SK-N-SH treated with all-trans-retinoic acid at 6 μM for 48 hours (cell line): ENCODE data around the gene BRF1.

Experiments
- ATAC-seq: fragments of 200-7000 bp; cut with Tn5 transposase; 3 replicates; pipeline ENCODE4 v1.9.1; 2020; ENCODE audit warnings: mild to moderate bottlenecking, moderate library complexity
- ARNTL ChIP-seq: fragments of 450-650 bp; formaldehyde crosslinking; IDR thresholded peaks from 2 replicates; pipeline ENCODE4 v1.5.0; 2020; ENCODE audit warnings: low read depth, mild to moderate bottlenecking, moderate library complexity, borderline replicate concordance
- BACH2 ChIP-seq: fragments of 250-450 bp; sonication (Bioruptor Pico); IDR thresholded peaks from 2 replicates; pipeline ENCODE4 v1.9.0; 2021; ENCODE audit warnings: mild to moderate bottlenecking, borderline replicate concordance
- ESRRG ChIP-seq: fragments of 250-450 bp; sonication (Bioruptor Pico); IDR thresholded peaks from 2 replicates; pipeline ENCODE4 v1.6.1; 2021; ENCODE audit warnings: mild to moderate bottlenecking
- GLIS3 ChIP-seq: fragments of 250-450 bp; sonication (Bioruptor Pico); IDR thresholded peaks from 2 replicates; pipeline ENCODE4 v1.5.0; 2020; ENCODE audit warnings: mild to moderate bottlenecking, moderate library complexity
- ISL1 ChIP-seq: fragments of 250-450 bp; sonication (Bioruptor Pico); IDR thresholded peaks from 2 replicates; pipeline ENCODE4 v2.1.2; 2022; ENCODE audit warnings: mild to moderate bottlenecking, moderate library complexity
- OSR1 ChIP-seq: fragments of 250-450 bp; sonication (Bioruptor Pico); IDR thresholded peaks from 2 replicates; pipeline ENCODE4 v1.8.0; 2022; ENCODE audit warnings: moderate library complexity, mild to moderate bottlenecking, inconsistent platforms
- PPARA ChIP-seq: fragments of 250-450 bp; sonication (Bioruptor Pico); IDR thresholded peaks from 2 replicates; pipeline ENCODE4 v1.5.0; 2020; ENCODE audit warnings: mild to moderate bottlenecking, borderline replicate concordance
- RARB ChIP-seq: fragments of 250-450 bp; sonication (Bioruptor Pico); IDR thresholded peaks from 2 replicates; pipeline ENCODE4 v1.8.0; 2021; ENCODE audit warnings: mild to moderate bottlenecking, moderate library complexity
- SNAI2 ChIP-seq: fragments of 250-450 bp; sonication (Bioruptor Pico); IDR thresholded peaks from 2 replicates; pipeline ENCODE4 v1.5.0; 2020; ENCODE audit warnings: mild to moderate bottlenecking, moderate library complexity
- TCF4 ChIP-seq: fragments of 250-450 bp; sonication (Bioruptor Pico); IDR thresholded peaks from 2 replicates; pipeline ENCODE4 v1.8.0; 2021; ENCODE audit warnings: mild to moderate bottlenecking, moderate library complexity, borderline replicate concordance
- TOX ChIP-seq: fragments of 250-450 bp; sonication (Bioruptor Pico); IDR thresholded peaks from 2 replicates; pipeline ENCODE4 v1.8.0; 2021; ENCODE audit warnings: mild to moderate bottlenecking, moderate library complexity, borderline replicate concordance
- ZFP3 ChIP-seq: fragments of 250-450 bp; sonication (Bioruptor Pico); IDR thresholded peaks from 2 replicates; pipeline ENCODE4 v1.5.0; 2020; ENCODE audit warnings: mild to moderate bottlenecking, moderate library complexity
- ZFP30 ChIP-seq: fragments of 450-650 bp; formaldehyde crosslinking; IDR thresholded peaks from 2 replicates; pipeline ENCODE4 v1.5.0; 2022; ENCODE audit warnings: mild to moderate bottlenecking, moderate library complexity
- ZNF565 ChIP-seq: fragments of 450-650 bp; formaldehyde crosslinking; conservative IDR thresholded peaks from 2 replicates; pipeline ENCODE4 v1.5.0; 2020; ENCODE audit warnings: low read depth, mild to moderate bottlenecking, moderate library complexity
- ZNF70 ChIP-seq: fragments of 450-650 bp; formaldehyde crosslinking; IDR thresholded peaks from 2 replicates; pipeline ENCODE4 v1.5.0; 2020; ENCODE audit warnings: mild to moderate bottlenecking, moderate library complexity
- ZNF8 ChIP-seq: fragments of 450-650 bp; formaldehyde crosslinking; IDR thresholded peaks from 2 replicates; pipeline ENCODE4 v1.5.0; 2020; ENCODE audit warnings: mild to moderate bottlenecking, moderate library complexity
- TF ChIP-seq, protein P1 (sequence below): fragments of 250-450 bp; sonication (Bioruptor Pico); IDR thresholded peaks from 2 replicates; pipeline ENCODE4 v1.5.0; 2020; ENCODE audit warnings: mild to moderate bottlenecking, moderate library complexity
- TF ChIP-seq, protein P2 (sequence below): fragments of 250-450 bp; sonication (Bioruptor Pico); IDR thresholded peaks from 2 replicates; pipeline ENCODE4 v1.8.0; 2021; ENCODE audit warnings: low read depth, mild to moderate bottlenecking, moderate library complexity, borderline replicate concordance
- TF ChIP-seq, protein P3 (sequence below): fragments of 250-450 bp; sonication (Bioruptor Pico); IDR thresholded peaks from 2 replicates; pipeline ENCODE4 v1.5.1; 2021; ENCODE audit warnings: mild to moderate bottlenecking, moderate library complexity
- TF ChIP-seq, protein P4 (sequence below): fragments of 250-450 bp; sonication (Bioruptor Pico); IDR thresholded peaks from 2 replicates; pipeline ENCODE4 v1.5.1; 2020; ENCODE audit warnings: low read depth, mild to moderate bottlenecking, moderate library complexity

BRF1 gene

DNA sequence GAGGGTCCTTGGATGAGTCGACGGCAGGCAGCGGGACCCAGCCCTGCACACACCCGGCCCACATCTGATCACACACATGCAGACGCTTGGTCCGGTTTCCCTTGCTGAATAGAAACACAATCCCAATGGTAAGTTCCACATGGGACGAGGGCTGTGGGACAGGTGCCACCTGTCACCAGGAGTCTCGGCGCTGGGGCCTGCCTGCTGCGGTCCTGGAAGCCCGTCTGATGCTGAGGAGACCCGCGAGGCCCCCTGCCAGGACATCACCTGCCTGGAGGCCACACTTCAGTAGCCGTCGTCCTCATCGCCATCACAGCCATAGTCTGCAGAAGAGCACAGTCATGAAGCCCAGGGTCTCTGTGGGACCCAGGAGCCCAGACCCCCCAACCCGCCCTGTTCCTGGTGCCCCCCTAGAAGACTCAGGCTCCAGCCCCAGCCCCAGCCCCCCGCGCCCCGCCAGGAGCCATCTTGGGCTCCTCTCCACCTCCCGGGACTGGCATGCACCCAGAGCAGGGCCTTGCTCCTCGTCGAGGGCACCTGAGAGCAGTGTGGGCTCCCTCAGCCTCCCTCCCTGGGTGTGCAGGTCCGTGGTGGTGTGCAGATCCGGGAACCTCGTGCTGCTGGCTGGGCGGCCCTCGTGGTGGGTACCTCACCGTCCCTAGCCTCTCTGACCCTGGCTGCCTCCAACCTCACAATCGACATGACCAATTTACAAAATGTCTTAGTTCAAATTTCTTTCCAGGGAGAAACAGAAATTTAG, 90.4 kb downstream of the BRF1 start:
- TF ChIP-seq OSR1 (CRISPR knock-in tag) (no peak), RARB (CRISPR knock-in tag) (no peak), BACH2 (no peak), ESRRG (CRISPR knock-in tag) (no peak), GLIS3 (CRISPR knock-in tag) (no peak), ARNTL (CRISPR knock-in tag) (no peak), TCF4 (no peak)
- TF ChIP-seq, protein P1, sequence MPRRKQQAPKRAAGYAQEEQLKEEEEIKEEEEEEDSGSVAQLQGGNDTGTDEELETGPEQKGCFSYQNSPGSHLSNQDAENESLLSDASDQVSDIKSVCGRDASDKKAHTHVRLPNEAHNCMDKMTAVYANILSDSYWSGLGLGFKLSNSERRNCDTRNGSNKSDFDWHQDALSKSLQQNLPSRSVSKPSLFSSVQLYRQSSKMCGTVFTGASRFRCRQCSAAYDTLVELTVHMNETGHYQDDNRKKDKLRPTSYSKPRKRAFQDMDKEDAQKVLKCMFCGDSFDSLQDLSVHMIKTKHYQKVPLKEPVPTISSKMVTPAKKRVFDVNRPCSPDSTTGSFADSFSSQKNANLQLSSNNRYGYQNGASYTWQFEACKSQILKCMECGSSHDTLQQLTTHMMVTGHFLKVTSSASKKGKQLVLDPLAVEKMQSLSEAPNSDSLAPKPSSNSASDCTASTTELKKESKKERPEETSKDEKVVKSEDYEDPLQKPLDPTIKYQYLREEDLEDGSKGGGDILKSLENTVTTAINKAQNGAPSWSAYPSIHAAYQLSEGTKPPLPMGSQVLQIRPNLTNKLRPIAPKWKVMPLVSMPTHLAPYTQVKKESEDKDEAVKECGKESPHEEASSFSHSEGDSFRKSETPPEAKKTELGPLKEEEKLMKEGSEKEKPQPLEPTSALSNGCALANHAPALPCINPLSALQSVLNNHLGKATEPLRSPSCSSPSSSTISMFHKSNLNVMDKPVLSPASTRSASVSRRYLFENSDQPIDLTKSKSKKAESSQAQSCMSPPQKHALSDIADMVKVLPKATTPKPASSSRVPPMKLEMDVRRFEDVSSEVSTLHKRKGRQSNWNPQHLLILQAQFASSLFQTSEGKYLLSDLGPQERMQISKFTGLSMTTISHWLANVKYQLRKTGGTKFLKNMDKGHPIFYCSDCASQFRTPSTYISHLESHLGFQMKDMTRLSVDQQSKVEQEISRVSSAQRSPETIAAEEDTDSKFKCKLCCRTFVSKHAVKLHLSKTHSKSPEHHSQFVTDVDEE (CRISPR knock-in tag): no peak
- ATAC-seq: no peak

DNA sequence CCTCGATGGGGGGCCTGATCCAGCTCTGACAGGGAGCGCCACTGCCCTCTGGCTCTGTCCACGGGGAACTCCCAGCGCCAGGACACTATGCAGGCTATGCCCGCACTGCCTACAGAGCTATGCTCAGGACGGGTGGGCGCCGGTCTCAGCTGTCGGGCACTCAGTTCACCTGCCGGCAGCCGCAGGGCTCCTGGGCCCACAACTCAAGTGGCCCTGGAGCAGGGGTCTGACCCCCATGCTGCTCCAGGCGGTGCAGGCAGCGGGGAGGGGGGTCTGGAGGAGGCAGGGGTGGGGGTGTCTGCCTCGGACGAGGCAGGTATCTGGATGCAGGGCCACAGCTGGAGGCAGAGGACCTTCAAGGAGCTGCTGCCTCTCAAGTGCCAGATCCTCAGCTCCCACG, 91.2 kb downstream of the BRF1 start:
- ATAC-seq: no peak
- TF ChIP-seq ISL1 (CRISPR knock-in tag) (no peak), OSR1 (CRISPR knock-in tag) (no peak), ZFP3 (no peak), ESRRG (CRISPR knock-in tag) (no peak), SNAI2 (CRISPR knock-in tag) (no peak), TCF4 (no peak), ZNF70 (CRISPR knock-in tag) (no peak), ZNF565 (CRISPR knock-in tag) (no peak), TOX (CRISPR knock-in tag) (no peak), PPARA (CRISPR knock-in tag) (no peak), ZNF8 (CRISPR knock-in tag) (no peak), ZFP30 (CRISPR knock-in tag) (no peak)
- TF ChIP-seq, protein P2, sequence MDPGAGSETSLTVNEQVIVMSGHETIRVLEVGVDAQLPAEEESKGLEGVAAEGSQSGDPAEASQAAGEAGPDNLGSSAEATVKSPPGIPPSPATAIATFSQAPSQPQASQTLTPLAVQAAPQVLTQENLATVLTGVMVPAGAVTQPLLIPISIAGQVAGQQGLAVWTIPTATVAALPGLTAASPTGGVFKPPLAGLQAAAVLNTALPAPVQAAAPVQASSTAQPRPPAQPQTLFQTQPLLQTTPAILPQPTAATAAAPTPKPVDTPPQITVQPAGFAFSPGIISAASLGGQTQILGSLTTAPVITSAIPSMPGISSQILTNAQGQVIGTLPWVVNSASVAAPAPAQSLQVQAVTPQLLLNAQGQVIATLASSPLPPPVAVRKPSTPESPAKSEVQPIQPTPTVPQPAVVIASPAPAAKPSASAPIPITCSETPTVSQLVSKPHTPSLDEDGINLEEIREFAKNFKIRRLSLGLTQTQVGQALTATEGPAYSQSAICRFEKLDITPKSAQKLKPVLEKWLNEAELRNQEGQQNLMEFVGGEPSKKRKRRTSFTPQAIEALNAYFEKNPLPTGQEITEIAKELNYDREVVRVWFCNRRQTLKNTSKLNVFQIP (CRISPR knock-in tag): no peak
- TF ChIP-seq, protein P3, sequence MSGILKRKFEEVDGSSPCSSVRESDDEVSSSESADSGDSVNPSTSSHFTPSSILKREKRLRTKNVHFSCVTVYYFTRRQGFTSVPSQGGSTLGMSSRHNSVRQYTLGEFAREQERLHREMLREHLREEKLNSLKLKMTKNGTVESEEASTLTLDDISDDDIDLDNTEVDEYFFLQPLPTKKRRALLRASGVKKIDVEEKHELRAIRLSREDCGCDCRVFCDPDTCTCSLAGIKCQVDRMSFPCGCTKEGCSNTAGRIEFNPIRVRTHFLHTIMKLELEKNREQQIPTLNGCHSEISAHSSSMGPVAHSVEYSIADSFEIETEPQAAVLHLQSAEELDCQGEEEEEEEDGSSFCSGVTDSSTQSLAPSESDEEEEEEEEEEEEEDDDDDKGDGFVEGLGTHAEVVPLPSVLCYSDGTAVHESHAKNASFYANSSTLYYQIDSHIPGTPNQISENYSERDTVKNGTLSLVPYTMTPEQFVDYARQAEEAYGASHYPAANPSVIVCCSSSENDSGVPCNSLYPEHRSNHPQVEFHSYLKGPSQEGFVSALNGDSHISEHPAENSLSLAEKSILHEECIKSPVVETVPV (CRISPR knock-in tag): no peak
- TF ChIP-seq, protein P4, sequence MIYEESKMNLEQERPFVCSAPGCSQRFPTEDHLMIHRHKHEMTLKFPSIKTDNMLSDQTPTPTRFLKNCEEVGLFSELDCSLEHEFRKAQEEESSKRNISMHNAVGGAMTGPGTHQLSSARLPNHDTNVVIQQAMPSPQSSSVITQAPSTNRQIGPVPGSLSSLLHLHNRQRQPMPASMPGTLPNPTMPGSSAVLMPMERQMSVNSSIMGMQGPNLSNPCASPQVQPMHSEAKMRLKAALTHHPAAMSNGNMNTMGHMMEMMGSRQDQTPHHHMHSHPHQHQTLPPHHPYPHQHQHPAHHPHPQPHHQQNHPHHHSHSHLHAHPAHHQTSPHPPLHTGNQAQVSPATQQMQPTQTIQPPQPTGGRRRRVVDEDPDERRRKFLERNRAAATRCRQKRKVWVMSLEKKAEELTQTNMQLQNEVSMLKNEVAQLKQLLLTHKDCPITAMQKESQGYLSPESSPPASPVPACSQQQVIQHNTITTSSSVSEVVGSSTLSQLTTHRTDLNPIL: no peak

DNA sequence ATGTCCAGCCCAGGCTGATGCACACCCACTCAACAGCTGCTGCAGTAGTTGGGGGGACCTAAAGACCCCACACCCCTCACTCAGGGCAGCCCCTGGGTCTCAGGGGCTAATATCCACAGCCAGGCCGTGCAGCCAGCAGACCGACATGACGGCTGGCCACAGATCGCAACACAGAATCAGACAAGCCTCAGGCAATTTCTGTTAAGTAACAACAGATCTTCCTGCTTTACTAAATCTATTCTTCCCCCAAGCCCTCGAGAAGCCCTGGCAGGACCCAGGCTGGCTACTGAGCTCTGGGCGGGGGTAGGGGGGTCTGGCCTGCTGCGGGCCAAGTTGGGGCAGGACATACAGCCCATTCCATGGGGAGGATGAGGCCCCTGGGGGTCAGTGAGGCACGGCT, 91.7 kb downstream of the BRF1 start:
- no peak for TF ChIP-seq BACH2
- TF ChIP-seq, protein P1 (CRISPR knock-in tag): no peak
- no peak for TF ChIP-seq ESRRG (CRISPR knock-in tag)
- no peak for TF ChIP-seq ZNF70 (CRISPR knock-in tag)
- TF ChIP-seq SNAI2 (CRISPR knock-in tag): no peak
- TF ChIP-seq, protein P2 (CRISPR knock-in tag): no peak
- no peak for ATAC-seq
